LoVo (cell line): ENCODE results near the gene XKR7.

Experiments
- DNase-seq: peaks from one replicate; pipeline ENCODE4 v3.0.0-alpha.2; 2016; ENCODE audit warnings: low spot score

Gene XKR7

GRCh38 chr20:31945319-31945718, 22.6 kb upstream of the XKR7 start:
- no peak for DNase-seq

GRCh38 chr20:31945785-31946184, 22.2 kb upstream of the XKR7 start:
- no peak for DNase-seq

GRCh38 chr20:31948008-31948407, 19.9 kb upstream of the XKR7 start:
- DNase-seq, result no peak

- DNase-seq, result no peak
Measured at GRCh38 chr20:31949877-31950646, 17.9 kb upstream of the XKR7 start.

GRCh38 chr20:31951203-31951529, 16.8 kb upstream of the XKR7 start:
- DNase-seq, result no peak

- DNase-seq, result peak; percentile 99
Measured at GRCh38 chr20:31951530-31952453, 16.2 kb upstream of the XKR7 start, which contains the start of gene PDRG1. TSS of gene PDRG1 (minus strand) at chr20:31952046. CDS start at chr20:31951961, 85 bp downstream.

- DNase-seq, result no peak
Measured at GRCh38 chr20:31953556-31954148, 14.3 kb upstream of the XKR7 start.

GRCh38 chr20:31954500-31954899, 13.5 kb upstream of the XKR7 start:
- no peak for DNase-seq

GRCh38 chr20:31956556-31957526, 11.1 kb upstream of the XKR7 start:
- DNase-seq, result no peak

- no peak for DNase-seq
Measured at GRCh38 chr20:31962761-31963160, 5.2 kb upstream of the XKR7 start.

GRCh38 chr20:31963889-31964288, 4.1 kb upstream of the XKR7 start:
- DNase-seq, result no peak

- no peak for DNase-seq
Measured at GRCh38 chr20:31966991-31967655, 828 bp upstream of the XKR7 start.

GRCh38 chr20:31968291-31969126, 558 bp downstream of the XKR7 start:
- DNase-seq, result peak; percentile 62

- DNase-seq, result no peak
Measured at GRCh38 chr20:31969991-31970390, 2.0 kb downstream of the XKR7 start.

GRCh38 chr20:31972471-31973021, 4.6 kb downstream of the XKR7 start:
- DNase-seq, result no peak

- DNase-seq, result no peak
Measured at GRCh38 chr20:31974296-31974695, 6.3 kb downstream of the XKR7 start.

- DNase-seq, result no peak
Measured at GRCh38 chr20:31974951-31975487, 7.1 kb downstream of the XKR7 start.

GRCh38 chr20:31975874-31976273, 7.9 kb downstream of the XKR7 start:
- no peak for DNase-seq

GRCh38 chr20:31977080-31977479, 9.1 kb downstream of the XKR7 start:
- DNase-seq, result no peak
